HuH-7.5 (cell line): ENCODE results near the gene TRMT2A.

ENCODE experiments used
- DNase-seq: peaks from one replicate; pipeline ENCODE4 v3.0.0; 2011; ENCODE audit warnings: low spot score

The TRMT2A gene

DNA sequence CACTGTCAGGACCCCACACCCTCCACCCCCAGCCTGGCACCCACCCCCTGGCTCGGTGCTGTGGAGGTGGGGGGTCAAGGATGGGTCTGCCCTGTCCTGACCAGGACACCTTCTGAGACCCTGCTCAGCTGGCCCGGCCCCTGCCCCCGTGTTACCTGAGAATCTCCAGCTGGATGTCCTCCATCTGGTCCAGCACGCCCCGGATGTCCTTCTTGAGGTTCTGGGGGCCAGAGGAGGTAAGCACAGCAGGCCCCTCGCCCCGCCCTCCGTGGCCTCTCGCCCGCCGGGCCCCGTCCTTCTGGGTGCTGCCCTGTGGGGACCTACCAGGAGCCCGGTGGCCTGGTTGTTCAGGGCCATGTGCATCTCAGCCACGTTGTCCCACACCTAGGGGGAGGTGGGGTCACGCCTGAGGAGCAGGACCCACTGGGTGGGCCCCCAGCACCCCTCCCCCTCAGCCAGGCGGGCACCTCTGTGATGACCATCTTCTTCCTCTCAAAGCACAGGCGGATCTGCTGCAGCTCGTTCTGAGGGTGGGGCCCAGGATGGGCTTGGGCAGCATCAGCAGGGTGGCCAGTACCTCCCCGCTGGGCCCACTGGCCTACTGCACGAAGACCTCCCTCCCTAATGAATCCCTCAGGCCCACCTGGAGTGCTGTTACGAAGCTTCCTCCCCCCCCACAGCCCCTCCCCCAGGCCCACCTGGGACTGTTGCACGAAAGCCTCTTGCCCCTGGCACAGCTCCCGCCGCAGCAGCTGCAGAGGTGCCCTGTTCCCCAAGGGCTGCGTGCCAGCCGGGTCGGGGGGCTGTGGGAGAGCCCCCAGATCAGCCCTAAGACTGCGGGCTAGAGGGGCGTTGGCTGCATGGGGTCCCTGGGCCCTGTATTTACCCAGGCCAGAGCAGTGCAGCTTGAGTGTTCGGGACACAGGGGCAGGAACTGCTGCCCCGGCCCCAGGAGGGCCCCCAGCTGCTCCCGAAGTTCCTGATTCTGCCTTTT is 32.5 kb upstream of the TRMT2A start:
- DNase-seq = no peak

DNA sequence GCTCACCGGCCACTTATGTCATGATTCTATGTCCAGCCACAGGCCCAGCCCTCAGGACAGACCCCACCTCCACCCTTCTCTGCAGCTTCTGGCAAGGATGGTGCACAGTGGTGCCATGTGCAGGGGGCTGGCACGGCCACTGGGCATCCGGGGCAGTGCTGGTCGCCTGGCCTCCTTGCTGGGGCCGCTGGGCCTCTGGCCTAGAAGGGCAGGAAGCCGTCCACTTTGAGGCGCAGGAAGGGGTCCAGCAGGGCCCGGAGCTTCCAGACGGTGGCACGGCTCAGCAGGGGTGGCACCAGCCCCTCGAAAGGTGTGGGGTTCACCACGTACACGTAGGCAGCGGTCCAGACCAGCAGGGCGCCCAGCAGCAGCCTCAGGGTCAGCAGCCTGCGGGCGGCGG is 31.4 kb upstream of the TRMT2A start:
- no peak for DNase-seq

DNA sequence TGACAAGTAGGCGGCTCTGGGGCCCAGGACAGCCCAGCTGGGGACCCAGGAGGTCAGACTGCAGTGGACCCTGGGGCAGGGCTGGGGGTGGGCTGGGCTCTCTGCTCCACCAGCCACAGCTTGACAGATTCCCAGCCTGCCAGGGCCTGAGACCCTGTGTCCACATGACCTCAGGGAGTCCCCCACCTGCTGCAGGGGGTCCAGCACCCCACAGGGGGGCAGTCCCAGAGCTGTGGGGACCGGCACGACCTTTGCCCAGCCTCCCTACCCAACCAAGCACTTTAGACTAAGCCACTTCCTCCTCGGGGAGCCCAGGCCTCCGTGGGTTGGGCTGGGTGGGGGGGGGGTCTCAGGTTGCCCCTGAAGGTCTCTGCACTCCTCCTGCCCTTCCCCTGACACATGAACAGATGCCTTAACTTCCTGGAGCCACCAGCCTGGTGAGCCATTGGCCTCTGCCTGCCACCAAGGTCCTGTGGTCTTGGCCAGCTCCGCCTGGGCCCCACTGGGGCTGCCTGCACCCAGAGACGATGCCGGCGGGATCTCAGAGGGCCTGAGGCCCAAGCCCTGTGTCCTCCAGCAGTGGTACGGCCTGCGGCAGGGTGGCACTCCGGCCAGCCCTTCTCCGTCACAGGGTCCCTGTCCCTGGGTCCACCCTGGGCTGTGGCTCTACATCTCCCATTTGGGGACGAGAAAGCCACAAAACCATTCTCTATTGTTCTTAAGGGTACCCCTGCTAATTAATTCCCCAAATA is 30.4 kb upstream of the TRMT2A start:
- no peak for DNase-seq

DNA sequence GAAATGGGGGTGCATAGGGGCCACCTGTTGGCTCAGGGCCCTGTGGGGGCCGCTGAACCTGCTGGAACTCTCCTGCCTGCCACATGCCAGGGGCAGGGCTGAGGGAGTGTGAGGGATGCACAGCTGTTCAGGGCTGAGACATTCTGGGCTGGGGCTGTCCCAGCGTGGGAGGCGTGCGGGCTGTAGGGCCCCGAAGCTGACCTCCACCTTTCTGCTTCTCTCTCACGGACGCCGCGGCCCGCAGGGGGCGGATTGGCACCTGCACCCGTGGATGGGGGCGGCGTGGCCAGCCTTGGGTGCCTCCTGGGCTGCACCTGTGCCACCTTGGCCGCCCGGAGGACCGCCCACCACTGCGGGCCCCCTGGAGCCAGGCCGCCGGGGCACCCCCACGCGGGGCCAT is 29.8 kb upstream of the TRMT2A start:
- no peak for DNase-seq

DNA sequence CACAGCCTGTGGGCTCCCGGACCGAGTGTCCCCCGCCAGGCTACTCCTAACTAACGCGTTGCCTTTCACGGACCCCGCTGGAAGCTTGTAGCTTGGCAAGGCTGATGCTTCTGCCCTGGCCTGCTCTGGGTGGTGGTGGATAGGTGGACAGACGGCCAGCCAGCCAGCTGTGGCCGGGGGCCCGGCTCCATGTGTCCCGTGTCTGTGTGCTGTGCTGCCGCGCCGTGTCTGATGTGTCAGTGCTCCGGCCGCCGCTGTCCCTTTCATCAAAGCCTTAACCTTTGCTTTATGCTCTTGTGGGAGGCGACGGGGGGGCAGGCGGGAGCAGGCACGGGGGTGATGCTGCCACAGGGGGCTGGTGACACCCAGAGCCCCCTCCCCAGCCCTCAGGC is 28.8 kb upstream of the TRMT2A start:
- no peak for DNase-seq

DNA sequence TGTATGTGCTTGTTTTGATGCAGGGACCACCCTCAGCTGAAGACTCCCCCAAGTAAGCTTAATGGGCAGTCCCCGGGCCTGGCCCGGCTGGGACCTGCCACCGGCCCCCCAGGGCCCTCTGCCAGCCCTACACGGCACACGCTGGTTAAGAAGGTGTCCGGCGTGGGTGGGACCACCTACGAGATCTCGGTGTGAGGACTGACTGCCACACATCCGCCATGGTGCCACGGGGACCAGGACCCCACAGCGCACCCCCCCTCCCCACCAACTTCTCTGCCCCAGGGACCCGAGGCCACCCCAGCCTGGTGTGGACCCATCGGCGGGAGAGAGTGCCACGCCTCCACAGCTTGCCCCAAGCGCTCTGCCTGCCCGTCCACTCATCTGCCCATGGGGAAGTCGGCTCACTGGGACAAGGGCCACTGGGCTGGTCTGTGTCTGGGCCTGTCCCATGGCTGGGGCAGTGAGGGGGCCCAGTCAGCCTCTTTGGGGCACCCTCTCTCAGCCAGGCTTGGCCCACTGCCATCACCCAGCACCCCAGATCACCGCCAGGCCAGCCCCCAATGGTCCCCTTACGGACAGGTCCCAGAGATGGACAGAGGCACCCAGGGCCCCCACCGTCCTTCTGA is 28.3 kb upstream of the TRMT2A start:
- DNase-seq = no peak

DNA sequence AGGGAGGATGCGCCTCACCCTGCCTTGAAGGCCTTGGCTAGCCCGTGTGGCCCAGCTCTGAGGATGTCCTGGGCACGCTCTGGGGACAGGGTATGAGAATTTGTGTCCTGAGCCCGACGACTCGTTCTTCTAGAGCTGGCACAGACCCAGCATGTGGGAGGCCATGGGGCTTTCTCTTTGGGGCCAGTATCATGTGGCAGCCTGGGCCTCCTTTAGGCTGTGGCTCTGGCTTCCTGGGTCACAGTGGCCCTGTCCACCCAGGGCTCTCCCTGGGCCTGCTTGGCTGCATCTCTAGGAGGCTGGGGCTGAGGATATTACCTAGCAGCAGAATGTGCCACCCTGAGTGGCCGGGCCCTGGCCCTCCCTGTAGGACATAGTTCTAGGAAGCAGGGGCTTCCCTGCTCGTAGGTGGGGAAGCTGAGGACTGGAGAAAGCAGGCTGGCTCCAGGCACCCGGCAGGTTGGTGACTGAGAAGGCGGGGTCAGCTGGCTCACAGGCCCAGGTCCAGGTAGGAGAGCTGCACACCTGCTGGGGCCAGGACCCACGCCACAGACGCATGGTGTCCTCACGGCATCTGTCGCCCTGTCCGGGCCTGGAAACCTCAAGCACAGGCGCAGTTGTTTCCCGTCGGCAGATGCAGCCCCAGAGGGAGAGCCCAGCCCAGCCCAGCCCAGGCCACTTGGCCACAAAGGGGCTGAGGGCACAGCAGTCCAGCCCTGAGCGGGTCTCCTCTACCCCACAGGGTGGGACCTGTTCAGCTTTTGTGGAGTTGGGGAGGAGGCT is 27.0 kb upstream of the TRMT2A start:
- DNase-seq = no peak

DNA sequence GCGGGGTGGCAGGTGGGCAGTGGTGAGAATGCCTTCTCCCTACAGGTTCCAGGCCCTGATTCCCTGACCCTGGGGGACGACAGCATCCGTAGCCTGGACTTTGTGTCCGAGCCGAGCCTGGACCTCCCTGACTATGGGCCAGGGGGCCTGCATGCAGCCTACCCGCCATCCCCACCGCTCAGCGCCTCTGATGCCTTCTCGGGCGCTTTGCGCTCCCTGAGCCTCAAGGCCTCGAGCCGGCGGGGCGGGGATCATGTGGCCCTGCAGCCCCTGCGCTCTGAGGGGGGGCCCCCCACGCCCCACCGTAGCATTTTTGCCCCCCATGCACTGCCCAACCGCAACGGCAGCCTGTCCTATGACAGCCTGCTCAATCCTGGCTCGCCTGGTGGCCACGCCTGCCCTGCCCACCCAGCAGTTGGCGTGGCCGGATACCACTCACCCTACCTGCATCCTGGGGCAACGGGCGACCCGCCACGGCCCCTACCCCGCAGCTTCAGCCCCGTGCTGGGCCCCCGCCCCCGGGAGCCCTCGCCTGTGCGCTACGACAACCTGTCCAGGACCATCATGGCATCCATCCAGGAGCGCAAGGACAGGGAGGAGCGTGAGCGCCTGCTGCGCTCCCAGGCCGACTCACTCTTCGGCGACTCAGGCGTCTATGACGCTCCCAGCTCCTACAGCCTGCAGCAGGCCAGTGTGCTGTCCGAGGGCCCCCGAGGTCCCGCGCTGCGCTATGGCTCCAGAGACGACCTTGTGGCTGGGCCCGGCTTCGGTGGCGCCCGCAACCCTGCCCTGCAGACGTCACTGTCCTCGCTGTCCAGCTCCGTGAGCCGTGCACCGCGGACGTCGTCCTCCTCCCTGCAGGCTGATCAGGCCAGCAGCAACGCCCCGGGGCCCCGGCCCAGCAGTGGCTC is 25.9 kb upstream of the TRMT2A start:
- no peak for DNase-seq

DNA sequence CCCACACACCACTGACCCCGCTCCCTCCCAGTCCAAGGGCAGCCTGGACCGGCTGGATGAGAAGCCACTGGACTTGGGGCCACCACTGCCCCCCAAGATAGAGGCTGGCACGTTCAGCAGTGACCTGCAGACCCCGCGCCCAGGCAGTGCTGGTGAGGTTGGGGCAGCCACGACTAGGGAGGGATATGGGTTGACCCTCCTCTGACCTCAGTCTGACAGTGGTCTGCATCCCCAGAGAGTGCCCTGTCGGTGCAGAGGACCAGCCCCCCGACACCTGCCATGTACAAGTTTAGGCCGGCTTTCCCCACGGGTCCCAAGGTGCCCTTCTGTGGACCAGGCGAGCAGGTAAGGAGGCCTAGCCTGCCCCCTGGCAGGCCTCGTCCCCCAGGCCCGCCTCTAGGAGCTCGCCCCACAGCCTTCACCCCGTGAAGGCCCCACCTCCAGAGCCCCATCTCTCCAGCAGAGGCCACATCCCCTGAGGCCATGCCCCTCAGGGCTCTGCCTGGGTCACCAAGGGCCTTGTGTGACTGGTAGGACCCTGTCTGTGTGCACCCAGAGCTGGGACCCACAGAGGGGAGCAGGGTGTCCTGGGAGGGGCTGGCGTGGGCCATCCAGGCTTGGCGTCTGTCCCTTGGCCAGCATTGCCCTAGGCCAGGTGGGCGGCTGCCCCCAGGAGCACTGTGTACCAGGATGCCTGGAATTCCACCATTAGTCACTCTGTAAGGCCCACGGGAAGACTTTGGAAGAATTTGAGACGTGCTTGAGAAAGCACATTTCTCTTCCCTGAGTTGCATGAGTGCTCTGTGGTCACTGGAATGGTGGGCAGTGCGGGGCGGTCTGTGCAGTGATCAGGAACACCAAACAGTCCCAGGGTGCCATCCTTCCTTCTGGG is 24.4 kb upstream of the TRMT2A start:
- DNase-seq = no peak

DNA sequence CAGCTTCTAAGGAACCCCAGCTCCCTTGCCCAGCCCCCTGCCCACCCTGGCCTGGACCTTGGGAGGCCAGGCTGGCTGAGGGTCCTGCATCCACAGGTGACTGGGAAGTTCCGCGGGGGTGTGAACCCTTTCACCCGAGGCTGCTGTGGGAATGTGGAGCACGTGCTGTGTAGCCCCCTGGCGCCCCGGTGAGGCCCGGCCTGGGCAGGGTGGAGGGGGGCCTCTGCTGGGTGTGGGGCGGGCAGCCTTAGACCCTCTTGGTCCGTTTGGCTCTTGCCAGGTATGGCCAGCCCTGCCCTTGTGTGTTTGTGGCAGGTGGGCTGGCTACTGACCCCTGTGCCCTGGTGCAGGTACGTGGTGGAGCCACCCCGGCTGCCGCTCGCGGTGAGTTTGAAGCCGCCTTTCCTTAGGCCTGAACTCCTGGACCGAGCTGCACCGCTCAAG is 23.5 kb upstream of the TRMT2A start:
- DNase-seq = no peak

DNA sequence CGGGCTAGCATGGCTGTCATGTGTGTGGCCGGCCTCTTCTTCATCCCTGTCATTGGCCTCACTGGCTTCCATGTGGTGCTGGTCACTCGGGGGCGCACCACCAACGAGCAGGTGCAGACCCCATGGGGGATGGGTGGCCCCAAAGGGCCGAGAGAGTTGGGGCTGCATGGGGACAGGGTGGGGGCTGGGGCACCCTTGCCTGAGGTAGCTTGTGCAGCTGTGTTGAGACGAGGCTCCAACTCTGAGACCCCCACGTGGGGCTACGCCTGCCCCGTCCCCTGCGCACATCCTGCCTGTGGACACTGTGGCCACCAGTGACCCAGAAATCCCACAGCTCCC is 23.1 kb upstream of the TRMT2A start:
- DNase-seq = no peak

DNA sequence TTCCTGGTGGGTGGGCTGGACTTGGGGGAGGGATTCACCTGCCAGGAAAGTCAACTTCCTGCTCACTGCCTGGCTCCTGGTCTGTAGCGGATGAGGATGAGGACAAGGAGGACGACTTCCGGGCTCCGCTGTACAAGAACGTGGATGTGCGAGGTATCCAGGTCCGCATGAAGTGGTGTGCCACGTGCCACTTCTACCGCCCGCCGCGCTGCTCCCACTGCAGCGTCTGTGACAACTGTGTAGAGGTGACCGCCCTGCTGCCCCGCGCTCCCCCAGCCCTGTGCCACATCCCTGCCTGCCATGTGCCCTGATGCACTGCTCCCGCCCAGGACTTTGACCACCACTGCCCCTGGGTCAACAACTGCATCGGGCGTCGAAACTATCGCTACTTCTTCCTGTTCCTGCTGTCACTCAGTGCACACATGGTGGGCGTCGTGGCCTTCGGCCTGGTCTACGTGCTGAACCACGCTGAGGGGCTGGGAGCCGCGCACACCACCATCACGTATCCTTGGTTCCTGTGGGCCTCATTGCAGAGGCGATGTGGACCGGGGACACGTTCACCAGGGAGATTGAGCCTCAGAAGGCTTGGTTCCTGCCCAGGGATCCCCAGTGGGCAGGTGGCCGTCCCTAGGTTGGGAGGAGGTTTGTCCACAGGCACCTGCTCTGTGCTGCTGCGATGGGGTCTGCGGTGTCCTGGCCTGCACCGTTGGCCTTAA is 22.5 kb upstream of the TRMT2A start:
- no peak for DNase-seq

DNA sequence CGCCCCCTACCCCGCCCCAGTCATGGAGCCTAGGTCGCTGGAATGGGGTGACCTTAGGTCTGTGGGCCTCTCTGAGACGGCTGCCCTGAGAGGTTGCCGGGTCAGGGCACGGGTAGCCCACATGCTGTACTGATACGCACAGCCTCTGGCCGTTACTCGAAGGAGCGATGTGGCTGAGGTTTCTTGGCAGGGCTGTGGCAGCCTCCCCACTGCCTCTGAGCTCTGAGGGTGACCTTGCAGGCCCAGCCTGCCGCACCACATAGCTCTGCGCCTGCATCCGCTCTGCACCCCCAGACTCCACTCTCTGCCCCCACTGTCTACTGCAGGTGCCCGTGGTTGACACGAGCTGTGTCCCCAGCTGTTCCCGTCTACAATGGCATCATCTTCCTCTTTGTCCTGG is 21.8 kb upstream of the TRMT2A start:
- no peak for DNase-seq

DNA sequence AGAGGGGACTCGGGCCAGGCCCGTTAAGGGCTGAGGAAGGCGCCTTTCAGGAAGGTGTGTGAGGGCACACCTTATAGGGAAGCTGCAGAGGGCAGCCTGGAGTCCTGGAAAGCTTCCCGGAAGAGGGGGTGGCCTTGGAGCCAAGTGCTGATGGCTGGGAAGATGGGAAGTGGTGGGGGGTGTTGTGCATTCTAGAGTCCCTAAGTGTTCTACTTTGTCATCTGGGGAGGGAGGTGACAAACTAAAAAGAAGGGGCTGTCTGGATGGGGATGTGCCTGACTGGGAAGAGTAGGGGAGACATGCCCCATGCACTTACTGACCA is 21.4 kb upstream of the TRMT2A start:
- no peak for DNase-seq

DNA sequence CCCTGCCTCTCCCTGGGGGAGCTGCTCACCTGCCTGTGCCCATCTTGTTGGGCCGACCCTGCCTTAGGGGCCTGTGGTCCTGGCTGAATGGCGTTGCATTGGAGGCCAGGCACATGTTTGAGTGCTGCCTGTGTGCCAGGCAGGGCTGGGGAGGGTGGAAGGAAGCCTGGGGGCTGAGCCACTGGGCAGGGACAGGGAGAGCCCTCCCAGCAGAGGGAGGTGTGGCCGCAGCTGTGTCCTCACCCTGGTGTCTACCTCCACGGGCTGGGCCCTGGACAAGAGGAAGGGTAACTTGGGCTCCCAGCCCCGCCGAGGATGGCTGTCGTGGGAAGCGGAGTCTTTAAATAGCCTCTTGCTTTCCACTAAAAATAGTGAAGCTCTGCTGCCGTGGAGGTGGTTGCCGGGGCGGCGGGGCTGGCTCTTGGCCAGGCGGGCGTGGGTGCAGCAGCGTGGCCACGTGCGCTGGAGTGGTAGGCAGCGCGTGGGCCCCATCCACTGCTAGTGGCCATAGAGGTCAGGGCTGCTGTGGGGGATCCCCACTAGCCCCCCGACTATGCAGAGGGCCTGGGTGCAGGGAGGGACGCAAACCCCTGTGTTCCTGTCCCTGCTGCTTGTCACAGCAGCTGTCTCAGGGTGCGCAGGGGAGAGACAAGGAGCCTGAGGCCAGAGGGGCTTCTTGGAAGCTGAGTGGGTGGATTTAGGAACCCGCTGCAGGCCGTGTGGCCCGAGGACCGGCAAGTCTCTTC is 20.8 kb upstream of the TRMT2A start:
- DNase-seq = no peak

DNA sequence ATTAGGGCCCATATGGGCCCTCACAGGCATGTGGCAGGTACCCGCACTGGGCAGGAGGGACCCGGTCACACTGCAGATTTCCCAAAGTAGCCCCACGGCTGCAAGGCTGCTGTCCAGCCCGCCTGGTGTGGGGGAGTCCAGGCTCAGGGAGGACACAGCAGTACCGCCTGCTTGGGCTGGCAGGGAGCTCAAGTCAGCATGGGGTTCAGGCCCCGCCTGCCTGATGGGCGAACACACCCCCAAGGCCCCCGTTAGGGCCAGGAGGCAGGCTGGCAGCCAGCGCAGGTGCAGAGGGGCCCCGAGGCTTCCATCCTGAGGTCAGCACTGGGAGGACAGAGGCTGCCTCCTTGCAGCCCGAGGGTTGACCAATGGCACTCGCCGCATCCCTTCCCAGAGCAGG is 20.1 kb upstream of the TRMT2A start:
- DNase-seq = no peak

DNA sequence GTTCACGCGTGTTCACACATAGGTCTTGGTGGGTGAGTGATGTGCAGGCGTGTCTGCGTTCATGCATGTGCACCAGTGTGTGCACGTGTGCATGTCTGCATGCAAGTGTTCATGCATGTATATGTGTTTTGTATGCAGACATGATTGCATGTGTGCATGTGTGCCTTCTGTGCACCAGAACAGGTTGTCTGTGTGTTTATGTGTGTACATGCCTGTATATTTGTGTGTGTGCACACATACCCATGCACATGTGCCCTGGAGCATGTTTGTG is 19.5 kb upstream of the TRMT2A start:
- no peak for DNase-seq

DNA sequence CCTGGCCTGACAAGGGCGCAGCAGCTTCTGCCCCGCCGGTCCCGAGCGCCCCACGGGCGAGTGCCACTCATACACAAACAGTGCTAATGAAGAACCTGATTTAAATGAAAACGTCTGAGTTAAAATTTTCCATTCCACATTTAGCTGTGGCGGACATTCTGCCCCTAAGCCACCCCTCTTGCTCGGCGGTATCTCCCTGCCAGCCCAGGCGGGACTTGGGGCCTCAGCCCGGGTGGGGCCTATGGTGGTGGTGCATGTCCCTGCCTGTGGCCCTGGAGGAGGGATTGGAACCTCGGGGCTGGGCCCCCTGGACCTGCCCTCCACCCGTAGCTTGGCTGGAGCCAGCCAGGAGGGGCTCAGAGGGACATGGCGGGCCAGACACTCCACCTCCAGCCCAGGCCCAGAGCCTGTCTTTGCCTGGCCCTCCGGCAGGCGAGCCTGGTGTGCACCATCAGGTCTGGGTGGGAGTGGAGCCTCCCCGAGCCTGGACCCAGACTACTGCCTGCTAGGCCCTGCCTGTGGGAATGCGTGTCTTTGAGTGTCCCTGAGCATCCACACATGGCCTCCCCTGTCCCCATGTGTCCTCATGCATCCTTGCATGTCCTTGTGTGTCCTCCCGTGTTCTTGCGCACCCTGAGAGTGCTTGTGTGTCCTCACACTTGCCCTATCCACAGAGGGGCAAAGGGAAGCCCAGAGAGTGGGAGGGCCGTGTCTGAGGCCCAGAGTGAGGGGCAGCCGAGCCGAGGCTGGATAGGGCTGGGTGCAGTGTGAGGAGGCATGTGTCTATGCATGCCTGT is 19.0 kb upstream of the TRMT2A start:
- no peak for DNase-seq
